Activated CD4-positive, alpha-beta T cell treated with anti-CD3 and anti-CD28 coated beads, Interleukin-2, amount 50 U/mL, for 1 hour (primary cell): Measurements from ENCODE around the gene ZNF175.

Experiments
- DNase-seq: peaks from one replicate; pipeline ENCODE4 v3.0.0-alpha.2; 2020

ZNF175 gene

DNA sequence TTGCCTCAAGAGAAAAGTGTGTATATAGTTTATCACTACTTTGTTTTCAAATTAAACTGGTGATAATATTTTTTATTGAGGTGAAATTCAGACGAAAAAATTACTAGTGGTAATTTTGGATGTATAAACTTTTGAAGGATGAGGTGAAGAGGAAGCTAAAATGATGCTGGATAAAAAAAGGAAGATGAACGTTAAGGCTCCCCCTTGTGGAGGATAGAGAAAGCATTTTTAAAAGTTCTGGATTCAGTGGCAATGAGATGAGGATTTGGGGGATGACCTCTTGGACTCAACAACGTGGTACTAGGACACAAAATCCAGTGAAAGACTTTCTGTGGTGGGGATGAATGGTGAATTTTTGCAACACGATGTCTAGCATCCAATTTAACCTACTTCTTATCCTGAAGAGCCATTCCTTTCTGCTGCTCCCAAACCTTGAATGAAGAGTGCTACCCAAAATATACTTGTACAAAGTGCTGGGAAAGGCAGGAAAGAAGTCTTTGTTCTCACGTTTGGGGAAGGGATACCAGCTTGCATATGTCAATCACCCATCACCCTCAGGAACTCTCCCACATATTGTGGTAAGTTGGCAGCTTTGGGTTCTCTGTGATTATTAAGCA, 66.4 kb downstream of the ZNF175 start:
- DNase-seq: no peak

- DNase-seq: no peak
Measured at GRCh38 chr19:51639916-51640315, 68.8 kb downstream of the ZNF175 start.

GRCh38 chr19:51640386-51640785, 69.3 kb downstream of the ZNF175 start:
- DNase-seq: no peak

- DNase-seq: no peak
Measured at GRCh38 chr19:51641648-51642047, 70.6 kb downstream of the ZNF175 start.
